Measurements from ENCODE around the gene CYP27B1. TPM values are rescaled to one million over a fixed set of nuclear protein-coding genes. Genes with fewer than 3 reads are reported as not detected.
"Not testable (repeated sequence)": the region's sequence is repeated elsewhere in the genome, so short reads cannot be mapped to it uniquely, and the experiment has no call there.

CYP27B1 gene
- total RNA-seq, 1 donor from 2014 or later = 2.4 TPM

- Mint-ChIP-seq H3K9me3 (no peaks in the 10 kb centered on the region), H3K4me3 (no peak overlapping the region), H3K36me3 (ENCODE audit: low read depth) (peaks cover 7% of the 10 kb centered on the region), H3K4me1 (peaks cover 11% of the 10 kb centered on the region), H3K27me3 (no peaks in the 10 kb centered on the region), H3K27ac (no peak overlapping the region)
- CTCF ChIA-PET = interaction anchor here (1.2 to 1.9 kb wide), 2 partner anchors 10 to 20 kb away, joined by 3 to 5 read pairs; no protein-coding TSS in a partner anchor
- DNase-seq (no peak), ATAC-seq (ENCODE audit: low read depth) (no peak)
- POLR2A ChIA-PET = no interaction called here
- TF ChIP-seq CTCF (IDR thresholded peaks at IDR 0.05) = no peak
- intact Hi-C loops (cut with micrococcal nuclease) = no loop called here
Observed at GRCh38 chr12:57776247-57776587, 9.3 kb upstream of the CYP27B1 start.

- no peaks in the 10 kb centered on the region for H3K27me3 Mint-ChIP-seq
- H3K27ac Mint-ChIP-seq = no peak overlapping the region
- no peak for TF ChIP-seq CTCF (IDR thresholded peaks at IDR 0.05)
- CTCF ChIA-PET = interaction anchor here (1.9 kb wide), 1 partner anchor 19 kb away, joined by 5 read pairs; no protein-coding TSS in a partner anchor
- H3K36me3 Mint-ChIP-seq (ENCODE audit: low read depth) = peaks cover 7% of the 10 kb centered on the region
- ATAC-seq (ENCODE audit: low read depth) = no peak
- no peak overlapping the region for H3K4me3 Mint-ChIP-seq
- POLR2A ChIA-PET = interaction anchor here (0.6 to 0.7 kb wide), 2 partner anchors 19 to 40 kb away, joined by 4 to 8 read pairs; no protein-coding TSS in a partner anchor
- H3K4me1 Mint-ChIP-seq = peaks cover 14% of the 10 kb centered on the region
- no peak for DNase-seq
- intact Hi-C loops (cut with micrococcal nuclease) = no loop called here
- H3K9me3 Mint-ChIP-seq = no peaks in the 10 kb centered on the region
Observed at GRCh38 chr12:57775563-57776246, 8.8 kb upstream of the CYP27B1 start.

GRCh38 chr12:57775044-57775443, 8.2 kb upstream of the CYP27B1 start:
- no peak for TF ChIP-seq CTCF (IDR thresholded peaks at IDR 0.05)
- Mint-ChIP-seq H3K4me1 (peaks cover 16% of the 10 kb centered on the region), H3K36me3 (ENCODE audit: low read depth) (peaks cover 12% of the 10 kb centered on the region), H3K9me3 (no peaks in the 10 kb centered on the region), H3K27me3 (no peaks in the 10 kb centered on the region), H3K4me3 (no peak overlapping the region), H3K27ac (no peak overlapping the region)
- CTCF ChIA-PET = interaction anchor here (1.9 kb wide), 1 partner anchor 19 kb away, joined by 5 read pairs; no protein-coding TSS in a partner anchor
- ATAC-seq (ENCODE audit: low read depth) (no peak), DNase-seq (no peak)
- intact Hi-C loops (cut with micrococcal nuclease) = no loop called here
- POLR2A ChIA-PET = interaction anchor here (0.6 to 0.7 kb wide), 3 partner anchors 18 to 53 kb away, joined by 4 to 8 read pairs (median 8); no protein-coding TSS in a partner anchor

DNA sequence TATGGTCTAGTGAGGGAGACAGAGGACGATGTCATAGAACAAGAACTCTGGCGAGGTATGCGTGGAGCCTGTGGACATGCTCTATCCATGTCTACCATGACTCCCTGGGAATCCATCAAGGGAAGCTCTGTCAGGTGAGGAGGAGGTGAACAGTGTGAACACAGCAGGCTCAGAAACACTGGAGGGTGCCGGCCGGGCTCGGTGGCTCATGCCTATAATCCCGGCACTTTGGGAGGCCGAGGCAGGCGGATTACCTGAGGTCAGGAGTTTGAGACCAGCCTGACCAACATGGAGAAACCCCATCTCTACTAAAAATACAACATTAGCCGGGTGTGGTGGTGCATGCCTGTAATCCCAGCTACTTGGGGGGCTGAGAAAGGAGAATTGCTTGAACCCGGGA, 7.8 kb upstream of the CYP27B1 start:
- H3K9me3 Mint-ChIP-seq; H3K4me3 Mint-ChIP-seq; H3K27me3 Mint-ChIP-seq; DNase-seq; intact Hi-C loops (cut with micrococcal nuclease); ATAC-seq (ENCODE audit: low read depth); H3K27ac Mint-ChIP-seq: not testable (repeated sequence)
- Mint-ChIP-seq H3K36me3 (ENCODE audit: low read depth) (peaks cover 16% of the 10 kb centered on the region), H3K4me1 (peaks cover 18% of the 10 kb centered on the region)
- POLR2A ChIA-PET = interaction anchor here (0.7 kb wide), 1 partner anchor 53 kb away, joined by 8 read pairs; no protein-coding TSS in a partner anchor
- CTCF ChIA-PET = interaction anchor here (1.9 kb wide), 1 partner anchor 18 kb away, joined by 5 read pairs; no protein-coding TSS in a partner anchor

DNA sequence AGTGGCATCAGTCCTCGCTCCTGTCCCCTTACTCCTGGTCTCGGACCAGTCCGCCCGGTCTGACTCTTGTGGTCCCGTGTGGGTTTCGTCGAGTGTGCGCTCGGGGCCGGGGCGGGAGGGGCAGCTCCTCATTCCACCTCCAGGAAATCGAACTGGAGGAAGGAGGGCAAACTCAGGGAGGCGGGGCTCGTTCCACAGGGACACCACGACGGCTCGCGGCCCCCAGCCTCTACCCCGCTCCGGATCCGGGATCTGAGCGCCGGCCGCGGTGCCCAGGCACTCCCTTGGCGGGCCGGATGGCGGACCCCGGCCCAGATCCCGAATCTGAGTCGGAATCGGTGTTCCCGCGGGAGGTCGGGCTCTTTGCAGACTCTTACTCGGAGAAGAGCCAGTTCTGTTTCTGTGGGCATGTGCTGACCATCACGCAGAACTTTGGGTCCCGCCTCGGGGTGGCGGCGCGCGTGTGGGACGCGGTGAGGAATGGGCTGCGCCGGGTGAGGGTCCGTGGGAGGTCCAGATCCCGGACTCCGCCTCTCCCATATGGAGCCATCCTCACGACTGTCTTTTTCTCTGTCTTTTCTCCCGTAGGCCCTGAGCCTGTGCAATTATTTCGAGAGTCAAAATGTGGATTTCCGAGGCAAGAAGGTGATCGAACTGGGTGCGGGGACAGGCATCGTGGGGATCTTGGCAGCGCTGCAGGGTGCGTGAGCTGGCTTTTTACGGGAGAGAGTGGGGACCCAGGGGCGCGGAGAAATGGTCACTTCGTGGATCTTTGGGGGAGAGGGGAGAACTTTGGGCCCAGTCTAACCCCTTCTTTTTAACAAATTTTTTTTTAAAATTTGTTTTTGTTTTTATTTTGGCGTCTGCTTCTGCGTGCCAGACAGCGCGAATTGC, 5.8 kb upstream of the CYP27B1 start, which contains the start of gene EEF1AKMT3:
EEF1AKMT3 (plus strand) TSS at position 186 of the 894 bp plus-strand sequence; CDS start at position 297, 111 bp downstream.
- intact Hi-C loops (cut with micrococcal nuclease) = loop anchor here (1.0 kb wide), 4 partner anchors 10 to 28 kb away; partner anchors contain the start of genes CDK4 and TSFM
- POLR2A ChIA-PET = interaction anchor here (0.5 to 1.3 kb wide), 13 partner anchors 9 to 317 kb away, joined by 3 to 11 read pairs (median 4); partner anchors contain the start of genes CDK4, CTDSP2, INHBE and TSFM
- DNase-seq = no peak
- no peak for TF ChIP-seq CTCF (IDR thresholded peaks at IDR 0.05)
- H3K27ac Mint-ChIP-seq = peak within 1 kb of the TSS; percentile 98
- H3K4me1 Mint-ChIP-seq = peaks cover 18% of the 10 kb centered on the region
- peaks cover 31% of the 10 kb centered on the region for H3K36me3 Mint-ChIP-seq (ENCODE audit: low read depth)
- no peaks in the 10 kb centered on the region for H3K27me3 Mint-ChIP-seq
- CTCF ChIA-PET = interaction anchor here (0.7 kb wide), 1 partner anchor 132 kb away, joined by 4 read pairs; no protein-coding TSS in a partner anchor
- H3K4me3 Mint-ChIP-seq = peak within 1 kb of the TSS; percentile 98
- peak; percentile 21 for ATAC-seq (ENCODE audit: low read depth)
- H3K9me3 Mint-ChIP-seq = no peaks in the 10 kb centered on the region
